ENCODE measurements around the gene GPR25. TPM values are rescaled to one million over a fixed set of nuclear protein-coding genes. Genes with fewer than 3 reads are reported as not detected.

Gene GPR25
- total and polyA plus RNA-seq, 2 donors from 2014 or later: 0.19 TPM; not detected in 1

GRCh38 chr1:200862713-200863415 lies 9.9 kb upstream of the GPR25 start:
- FAIRE-seq (no peak), DNase-seq (no peak)
- H3K36me3 ChIP-seq (ENCODE audit: control insufficient read depth in 2 of 3, insufficient read depth in 3 of 3, low read length in 3 of 3): peaks cover 0 to 4% (median 2%) of the 10 kb centered on the region in 3 donors
- no peak overlapping the region for H3K9ac ChIP-seq (ENCODE audit: low read length in 3 of 3)
- H3K4me3 ChIP-seq (ENCODE audit: low read length in 3 of 3): no peak overlapping the region
- intact Hi-C loops (cut with DNase I): no loop called here
- H3K27ac ChIP-seq (ENCODE audit: low read depth in 2 of 2, low read length in 2 of 2): no peak overlapping the region
- no peaks in the 10 kb centered on the region for H3K9me3 ChIP-seq (ENCODE audit: control insufficient read depth in 2 of 3, insufficient read depth in 1 of 3, low read length in 3 of 3)
- TF ChIP-seq, protein P1, sequence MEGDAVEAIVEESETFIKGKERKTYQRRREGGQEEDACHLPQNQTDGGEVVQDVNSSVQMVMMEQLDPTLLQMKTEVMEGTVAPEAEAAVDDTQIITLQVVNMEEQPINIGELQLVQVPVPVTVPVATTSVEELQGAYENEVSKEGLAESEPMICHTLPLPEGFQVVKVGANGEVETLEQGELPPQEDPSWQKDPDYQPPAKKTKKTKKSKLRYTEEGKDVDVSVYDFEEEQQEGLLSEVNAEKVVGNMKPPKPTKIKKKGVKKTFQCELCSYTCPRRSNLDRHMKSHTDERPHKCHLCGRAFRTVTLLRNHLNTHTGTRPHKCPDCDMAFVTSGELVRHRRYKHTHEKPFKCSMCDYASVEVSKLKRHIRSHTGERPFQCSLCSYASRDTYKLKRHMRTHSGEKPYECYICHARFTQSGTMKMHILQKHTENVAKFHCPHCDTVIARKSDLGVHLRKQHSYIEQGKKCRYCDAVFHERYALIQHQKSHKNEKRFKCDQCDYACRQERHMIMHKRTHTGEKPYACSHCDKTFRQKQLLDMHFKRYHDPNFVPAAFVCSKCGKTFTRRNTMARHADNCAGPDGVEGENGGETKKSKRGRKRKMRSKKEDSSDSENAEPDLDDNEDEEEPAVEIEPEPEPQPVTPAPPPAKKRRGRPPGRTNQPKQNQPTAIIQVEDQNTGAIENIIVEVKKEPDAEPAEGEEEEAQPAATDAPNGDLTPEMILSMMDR (IDR thresholded peaks at IDR 0.05; ENCODE audit: borderline replicate concordance, extremely low read depth, insufficient read depth): no peak
- H3K4me1 ChIP-seq (ENCODE audit: control insufficient read depth in 2 of 3, insufficient read depth in 2 of 3, low read depth in 1 of 3, low read length in 3 of 3): no peaks in the 10 kb centered on the region
- H3K27me3 ChIP-seq (ENCODE audit: control insufficient read depth, insufficient read depth, low read length): no peaks in the 10 kb centered on the region

GRCh38 chr1:200866116-200866515 lies 6.7 kb upstream of the GPR25 start:
- TF ChIP-seq, protein P1 (IDR thresholded peaks at IDR 0.05; ENCODE audit: borderline replicate concordance, extremely low read depth, insufficient read depth): no peak
- Histone ChIP-seq H3K9me3 (ENCODE audit: control insufficient read depth in 2 of 3, insufficient read depth in 1 of 3, low read length in 3 of 3) (no peaks in the 10 kb centered on the region), H3K4me1 (ENCODE audit: control insufficient read depth in 2 of 3, insufficient read depth in 2 of 3, low read depth in 1 of 3, low read length in 3 of 3) (no peaks in the 10 kb centered on the region), H3K27me3 (ENCODE audit: control insufficient read depth, insufficient read depth, low read length) (no peaks in the 10 kb centered on the region), H3K9ac (ENCODE audit: low read length in 3 of 3) (no peak overlapping the region), H3K27ac (ENCODE audit: low read depth in 2 of 2, low read length in 2 of 2) (no peak overlapping the region), H3K36me3 (ENCODE audit: control insufficient read depth in 2 of 3, insufficient read depth in 3 of 3, low read length in 3 of 3) (peaks cover 0 to 2% (median 2%) of the 10 kb centered on the region in 3 donors), H3K4me3 (ENCODE audit: low read length in 3 of 3) (no peak overlapping the region)
- FAIRE-seq: no peak
- DNase-seq: no peak
- intact Hi-C loops (cut with DNase I): no loop called here

- no peaks in the 10 kb centered on the region for H3K27me3 ChIP-seq (ENCODE audit: control insufficient read depth, insufficient read depth, low read length)
- H3K4me1 ChIP-seq (ENCODE audit: control insufficient read depth in 2 of 3, insufficient read depth in 2 of 3, low read depth in 1 of 3, low read length in 3 of 3): no peaks in the 10 kb centered on the region
- H3K9me3 ChIP-seq (ENCODE audit: control insufficient read depth in 2 of 3, insufficient read depth in 1 of 3, low read length in 3 of 3): no peaks in the 10 kb centered on the region
- intact Hi-C loops (cut with DNase I): no loop called here
- TF ChIP-seq, protein P1 (IDR thresholded peaks at IDR 0.05; ENCODE audit: borderline replicate concordance, extremely low read depth, insufficient read depth): no peak
- no peak overlapping the region for H3K27ac ChIP-seq (ENCODE audit: low read depth in 2 of 2, low read length in 2 of 2)
- no peak overlapping the region for H3K9ac ChIP-seq (ENCODE audit: low read length in 3 of 3)
- DNase-seq: no peak
- peaks cover 0 to 2% (median 2%) of the 10 kb centered on the region in 3 donors for H3K36me3 ChIP-seq (ENCODE audit: control insufficient read depth in 2 of 3, insufficient read depth in 3 of 3, low read length in 3 of 3)
- FAIRE-seq: no peak
- no peak overlapping the region for H3K4me3 ChIP-seq (ENCODE audit: low read length in 3 of 3)
Measured at GRCh38 chr1:200866521-200866920, 6.3 kb upstream of the GPR25 start.

Data from kidney (tissue), 14 donors.